HEK293 (cell line): ENCODE measurements around the gene COPA.

Experiments
- CTCF ChIA-PET: fragments of 350-600 bp; formaldehyde crosslinking; extraction: SDS; loops from one replicate; lab custom pipeline; 2021; ENCODE audit warnings: antibody characterized with exemption; lab: Yijun Ruan, JAX
- POLR2A ChIA-PET: fragments of 300-600 bp; formaldehyde crosslinking; extraction: SDS; loops from one replicate; lab custom pipeline; 2020; ENCODE audit warnings: antibody characterized with exemption, inconsistent platforms; lab: Yijun Ruan, JAX
- H3K27ac ChIP-seq: fragments of 200-500 bp; sonication (Bioruptor generic); 2 replicates; pipeline ENCODE4 v1.5.1; 2014; ENCODE audit warnings: low read depth, low read length, control low read depth, inconsistent platforms; ENCODE audit errors: extremely low read depth
- H3K36me3 ChIP-seq, 2 experiments: fragments of 200-500 bp in 1 of 2; sonication (Bioruptor generic) in 1 of 2; 1 replicate in 1 of 2; 2 replicates in 1 of 2; pipeline ENCODE4 v1.5.1; 2014 to 2017; ENCODE audit warnings: inconsistent platforms in 2 of 2, low read length in 2 of 2; ENCODE audit not compliant: control insufficient read depth in 2 of 2, insufficient read depth in 1 of 2
- H3K4me1 ChIP-seq: fragments of 200-500 bp; sonication (Bioruptor generic); 2 replicates; pipeline ENCODE4 v1.5.1; 2014; ENCODE audit warnings: mild to moderate bottlenecking, low read length, inconsistent platforms; ENCODE audit not compliant: control insufficient read depth, insufficient read depth
- H3K4me3 ChIP-seq: 2 replicates; pipeline ENCODE4 v1.5.1; 2011; ENCODE audit warnings: low read depth, mild to moderate bottlenecking, control low read depth, low read length, moderate library complexity
- H3K9me3 ChIP-seq: fragments of 200-500 bp; sonication (Bioruptor generic); 2 replicates; pipeline ENCODE4 v1.5.1; 2014; ENCODE audit warnings: low read depth, low read length, inconsistent platforms; ENCODE audit not compliant: control insufficient read depth, insufficient read depth
- EGR2 ChIP-seq: fragments of 450-650 bp; formaldehyde crosslinking; IDR thresholded peaks from 2 replicates; pipeline ENCODE4 v1.5.1; 2016; ENCODE audit warnings: low read depth, missing biosample characterization, missing genetic modification characterization
- FEZF1 ChIP-seq: fragments of 450-650 bp; formaldehyde crosslinking; IDR thresholded peaks from 2 replicates; pipeline ENCODE4 v1.5.1; 2016; ENCODE audit warnings: missing biosample characterization, missing genetic modification characterization
- IKZF3 ChIP-seq: fragments of 450-650 bp; IDR thresholded peaks from 2 replicates; pipeline ENCODE4 v1.5.0; 2018; ENCODE audit warnings: missing biosample characterization, mild to moderate bottlenecking, missing genetic modification characterization, moderate library complexity
- KLF16 ChIP-seq: fragments of 450-650 bp; formaldehyde crosslinking; IDR thresholded peaks from 2 replicates; pipeline ENCODE4 v1.5.1; 2017; ENCODE audit warnings: missing biosample characterization, missing genetic modification characterization
- KLF8 ChIP-seq: fragments of 450-650 bp; formaldehyde crosslinking; IDR thresholded peaks from 2 replicates; pipeline ENCODE4 v1.5.1; 2016; ENCODE audit warnings: missing biosample characterization, missing genetic modification characterization
- KLF9 ChIP-seq: fragments of 450-650 bp; formaldehyde crosslinking; IDR thresholded peaks from 2 replicates; pipeline ENCODE4 v1.5.1; 2016; ENCODE audit warnings: missing biosample characterization, missing genetic modification characterization, low read depth
- OSR2 ChIP-seq: fragments of 450-650 bp; formaldehyde crosslinking; IDR thresholded peaks from 2 replicates; pipeline ENCODE4 v1.5.1; 2016; ENCODE audit warnings: missing biosample characterization, missing genetic modification characterization
- PRDM1 ChIP-seq: fragments of 450-650 bp; formaldehyde crosslinking; IDR thresholded peaks from 2 replicates; pipeline ENCODE4; 2016; ENCODE audit warnings: missing biosample characterization, missing genetic modification characterization
- YY1 ChIP-seq: fragments of 450-650 bp; formaldehyde crosslinking; IDR thresholded peaks from 2 replicates; pipeline ENCODE4 v1.5.1; 2018; ENCODE audit warnings: missing biosample characterization, missing genetic modification characterization
- ZBTB17 ChIP-seq: fragments of 450-650 bp; formaldehyde crosslinking; IDR thresholded peaks from 2 replicates; pipeline ENCODE4 v1.5.1; 2016; ENCODE audit warnings: missing biosample characterization, missing genetic modification characterization
- ZFP37 ChIP-seq: fragments of 450-650 bp; formaldehyde crosslinking; IDR thresholded peaks from 2 replicates; pipeline ENCODE4 v1.5.1; 2016; ENCODE audit warnings: missing biosample characterization, missing genetic modification characterization
- ZNF10 ChIP-seq: fragments of 450-650 bp; formaldehyde crosslinking; IDR thresholded peaks from 2 replicates; pipeline ENCODE4 v1.5.1; 2017; ENCODE audit warnings: missing biosample characterization, missing genetic modification characterization
- ZNF138 ChIP-seq: fragments of 450-650 bp; formaldehyde crosslinking; IDR thresholded peaks from 2 replicates; pipeline ENCODE4 v1.5.1; 2016; ENCODE audit warnings: missing biosample characterization, missing genetic modification characterization, borderline replicate concordance
- ZNF155 ChIP-seq: fragments of 450-650 bp; formaldehyde crosslinking; IDR thresholded peaks from 2 replicates; pipeline ENCODE4 v1.5.1; 2016; ENCODE audit warnings: missing biosample characterization, missing genetic modification characterization
- ZNF169 ChIP-seq: fragments of 450-650 bp; formaldehyde crosslinking; IDR thresholded peaks from 2 replicates; pipeline ENCODE4 v1.5.1; 2016; ENCODE audit warnings: missing biosample characterization, missing genetic modification characterization
- ZNF2 ChIP-seq: fragments of 450-650 bp; formaldehyde crosslinking; IDR thresholded peaks from 2 replicates; pipeline ENCODE4 v1.5.1; 2016; ENCODE audit warnings: missing biosample characterization, missing genetic modification characterization
- ZNF239 ChIP-seq: fragments of 450-650 bp; formaldehyde crosslinking; IDR thresholded peaks from 2 replicates; pipeline ENCODE4 v1.5.1; 2016; ENCODE audit warnings: missing biosample characterization, missing genetic modification characterization
- ZNF404 ChIP-seq: fragments of 450-650 bp; formaldehyde crosslinking; IDR thresholded peaks from 2 replicates; pipeline ENCODE4 v1.5.1; 2017; ENCODE audit warnings: missing biosample characterization, missing genetic modification characterization
- ZNF596 ChIP-seq: fragments of 450-650 bp; IDR thresholded peaks from 2 replicates; pipeline ENCODE4 v1.5.0; 2018; ENCODE audit warnings: missing biosample characterization, mild to moderate bottlenecking, missing genetic modification characterization, moderate library complexity
- ZNF610 ChIP-seq: fragments of 450-650 bp; formaldehyde crosslinking; IDR thresholded peaks from 2 replicates; pipeline ENCODE4 v1.5.1; 2016; ENCODE audit warnings: missing biosample characterization, missing genetic modification characterization, borderline replicate concordance
- ZNF629 ChIP-seq: fragments of 450-650 bp; formaldehyde crosslinking; IDR thresholded peaks from 2 replicates; pipeline ENCODE4 v1.5.1; 2017; ENCODE audit warnings: missing biosample characterization, missing genetic modification characterization
- ZNF707 ChIP-seq: fragments of 450-650 bp; formaldehyde crosslinking; IDR thresholded peaks from 2 replicates; pipeline ENCODE4 v1.5.1; 2016; ENCODE audit warnings: missing biosample characterization, missing genetic modification characterization
- ZNF785 ChIP-seq: fragments of 450-650 bp; formaldehyde crosslinking; IDR thresholded peaks from 2 replicates; pipeline ENCODE4 v1.5.1; 2016; ENCODE audit warnings: missing biosample characterization, missing genetic modification characterization
- ZSCAN23 ChIP-seq: fragments of 450-650 bp; formaldehyde crosslinking; IDR thresholded peaks from 2 replicates; pipeline ENCODE4 v1.5.1; 2016; ENCODE audit warnings: missing biosample characterization, missing genetic modification characterization
- TF ChIP-seq, protein P1 (sequence below): fragments of 450-650 bp; formaldehyde crosslinking; IDR thresholded peaks from 2 replicates; pipeline ENCODE4 v1.5.0; 2017; ENCODE audit warnings: missing biosample characterization, missing genetic modification characterization, borderline replicate concordance
- TF ChIP-seq, protein P2 (sequence below): fragments of 450-650 bp; formaldehyde crosslinking; IDR thresholded peaks from 2 replicates; pipeline ENCODE4 v1.5.1; 2016; ENCODE audit warnings: missing biosample characterization, missing genetic modification characterization

The COPA gene

DNA sequence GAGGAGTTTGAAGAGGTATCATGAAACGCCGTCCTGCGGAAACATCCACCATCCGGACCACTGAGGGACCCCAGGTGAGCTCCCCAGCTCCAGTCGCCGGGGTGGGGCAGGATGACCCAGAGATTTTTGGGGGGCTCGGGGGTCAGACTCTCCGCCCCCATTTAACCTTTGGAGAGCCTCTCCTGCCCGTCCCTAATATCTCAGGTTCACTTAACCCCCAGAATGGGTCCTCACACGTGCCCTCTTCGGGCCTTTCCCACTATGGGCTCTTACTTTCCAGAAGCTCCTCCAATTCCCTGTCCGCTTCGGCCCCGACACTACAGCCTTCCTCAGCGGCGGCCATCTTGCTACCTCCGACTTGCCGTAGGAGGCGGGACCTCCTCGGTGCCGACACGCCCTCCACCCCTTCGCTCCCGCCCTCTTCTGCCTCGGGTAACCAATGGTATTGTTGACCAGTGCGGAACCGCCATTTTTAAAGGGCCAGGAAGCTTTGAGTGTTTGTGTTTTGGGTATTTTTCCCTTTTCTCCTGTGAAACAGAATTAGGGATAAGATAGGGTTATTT, 58.2 kb downstream of the COPA start, which contains the start of gene PEX19 (continued):
- TF ChIP-seq YY1 (peak; percentile 93), ZNF707 (no peak), ZNF138 (tag by site-specific recombination) (no peak), KLF16 (peak; percentile 91), ZBTB17 (peak; percentile 42), EGR2 (tag by site-specific recombination) (no peak), ZNF404 (tag by site-specific recombination) (no peak), ZNF169 (tag by site-specific recombination) (no peak), ZNF785 (tag by site-specific recombination) (no peak), ZNF610 (tag by site-specific recombination) (no peak), ZFP37 (tag by site-specific recombination) (no peak), ZNF629 (peak; percentile 62; the same call in 1 of the 2 replicates), IKZF3 (no peak), FEZF1 (tag by site-specific recombination) (no peak), ZSCAN23 (tag by site-specific recombination) (no peak), ZNF155 (no peak), KLF9 (peak; percentile 96), ZNF239 (tag by site-specific recombination) (no peak), KLF8 (tag by site-specific recombination) (peak; percentile 69; the same call in 1 of the 2 replicates), ZNF10 (tag by site-specific recombination) (no peak), ZNF2 (no peak)
- TF ChIP-seq, protein P1, sequence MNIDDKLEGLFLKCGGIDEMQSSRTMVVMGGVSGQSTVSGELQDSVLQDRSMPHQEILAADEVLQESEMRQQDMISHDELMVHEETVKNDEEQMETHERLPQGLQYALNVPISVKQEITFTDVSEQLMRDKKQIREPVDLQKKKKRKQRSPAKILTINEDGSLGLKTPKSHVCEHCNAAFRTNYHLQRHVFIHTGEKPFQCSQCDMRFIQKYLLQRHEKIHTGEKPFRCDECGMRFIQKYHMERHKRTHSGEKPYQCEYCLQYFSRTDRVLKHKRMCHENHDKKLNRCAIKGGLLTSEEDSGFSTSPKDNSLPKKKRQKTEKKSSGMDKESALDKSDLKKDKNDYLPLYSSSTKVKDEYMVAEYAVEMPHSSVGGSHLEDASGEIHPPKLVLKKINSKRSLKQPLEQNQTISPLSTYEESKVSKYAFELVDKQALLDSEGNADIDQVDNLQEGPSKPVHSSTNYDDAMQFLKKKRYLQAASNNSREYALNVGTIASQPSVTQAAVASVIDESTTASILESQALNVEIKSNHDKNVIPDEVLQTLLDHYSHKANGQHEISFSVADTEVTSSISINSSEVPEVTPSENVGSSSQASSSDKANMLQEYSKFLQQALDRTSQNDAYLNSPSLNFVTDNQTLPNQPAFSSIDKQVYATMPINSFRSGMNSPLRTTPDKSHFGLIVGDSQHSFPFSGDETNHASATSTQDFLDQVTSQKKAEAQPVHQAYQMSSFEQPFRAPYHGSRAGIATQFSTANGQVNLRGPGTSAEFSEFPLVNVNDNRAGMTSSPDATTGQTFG (tag by site-specific recombination), result no peak
- TF ChIP-seq, protein P2, sequence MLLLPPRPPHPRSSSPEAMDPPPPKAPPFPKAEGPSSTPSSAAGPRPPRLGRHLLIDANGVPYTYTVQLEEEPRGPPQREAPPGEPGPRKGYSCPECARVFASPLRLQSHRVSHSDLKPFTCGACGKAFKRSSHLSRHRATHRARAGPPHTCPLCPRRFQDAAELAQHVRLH (tag by site-specific recombination), result peak; percentile 61; the same call in 1 of the 2 replicates

GRCh38 chr1:160284220-160284781, 58.7 kb downstream of the COPA start:
- CTCF ChIA-PET, result interaction anchor here (0.6 to 2.4 kb wide), 11 partner anchors 19 to 183 kb away, joined by 3 to 10 read pairs (median 4); no protein-coding TSS in a partner anchor
- TF ChIP-seq ZBTB17 (peak; percentile 63; the same call in 1 of the 2 replicates), PRDM1 (tag by site-specific recombination) (peak; percentile 83), OSR2 (peak; percentile 56), ZNF596 (tag by site-specific recombination) (no peak)
- H3K36me3 ChIP-seq, result peaks cover 17 to 47% of the 10 kb centered on the region in 2 experiments
- peak overlapping the region; percentile 82 for H3K4me3 ChIP-seq
- no peaks in the 10 kb centered on the region for H3K9me3 ChIP-seq
- peak overlapping the region; percentile 30; the same call in 1 of the 2 replicates for H3K27ac ChIP-seq
- POLR2A ChIA-PET, result interaction anchor here (0.8 to 2.1 kb wide), 7 partner anchors 9 to 68 kb away, joined by 3 to 20 read pairs (median 5); partner anchors contain the start of gene DCAF8
- no peaks in the 10 kb centered on the region for H3K4me1 ChIP-seq
